Keratinocyte (primary cell): ENCODE results near the gene NEFH. TPM values are rescaled to one million over a fixed set of nuclear protein-coding genes. Genes with fewer than 3 reads are reported as not detected.

Experiments
- DNase-seq: peaks from one replicate; pipeline ENCODE4 v3.0.0-alpha.2; 2011; ENCODE audit warnings: low read depth, missing footprints, low spot score
- FAIRE-seq: peaks from 2 replicates; lab custom pipeline; 2011; peaks lifted over from hg19 to GRCh38; lab: Jason Lieb, UNC
- H2AFZ ChIP-seq: 2 replicates; pipeline ENCODE4 v1.6.0; 2012; ENCODE audit warnings: low read length, control low read depth, inconsistent platforms; ENCODE audit not compliant: control insufficient read depth
- H3K27ac ChIP-seq: 2 replicates; pipeline ENCODE4 v1.5.1; 2011; ENCODE audit warnings: low read length; ENCODE audit not compliant: control insufficient read depth, insufficient read depth
- H3K27me3 ChIP-seq: 3 replicates; pipeline ENCODE4 v1.6.0; 2011; ENCODE audit warnings: low read length; ENCODE audit not compliant: control insufficient read depth, insufficient read depth; ENCODE audit errors: extremely low read depth
- H3K36me3 ChIP-seq, 2 experiments: 2 replicates in 1 of 2; 3 replicates in 1 of 2; pipeline ENCODE4 v1.5.1; 2011; ENCODE audit warnings: low read length in 2 of 2, mild to moderate bottlenecking in 1 of 2; ENCODE audit not compliant: control insufficient read depth in 2 of 2, insufficient read depth in 2 of 2; ENCODE audit errors: extremely low read depth in 1 of 2
- H3K4me1 ChIP-seq: 3 replicates; pipeline ENCODE4 v1.5.1; 2011; ENCODE audit warnings: low read length; ENCODE audit not compliant: control insufficient read depth, insufficient read depth; ENCODE audit errors: extremely low read depth
- H3K4me2 ChIP-seq: 3 replicates; pipeline ENCODE4 v1.6.0; 2011; ENCODE audit warnings: low read depth, low read length; ENCODE audit not compliant: control insufficient read depth, insufficient read depth; ENCODE audit errors: extremely low read depth
- H3K4me3 ChIP-seq, 3 experiments: fragments of 200-600 bp in 1 of 3; sonication (generic) in 1 of 3; 2 replicates in 2 of 3; 3 replicates in 1 of 3; pipeline ENCODE4 v1.5.1; 2011 to 2016; ENCODE audit warnings: low read length in 3 of 3, mild to moderate bottlenecking in 3 of 3, control low read depth in 2 of 3, inconsistent platforms in 1 of 3, low read depth in 1 of 3, mixed read lengths in 1 of 3, mixed run types in 1 of 3, moderate library complexity in 1 of 3; ENCODE audit not compliant: control insufficient read depth in 2 of 3, insufficient read depth in 2 of 3; ENCODE audit errors: extremely low read depth in 1 of 3
- H3K79me2 ChIP-seq: 2 replicates; pipeline ENCODE4 v1.6.0; 2012; ENCODE audit warnings: low read length; ENCODE audit not compliant: control insufficient read depth, insufficient read depth
- H3K9ac ChIP-seq: 3 replicates; pipeline ENCODE4 v1.6.0; 2011; ENCODE audit warnings: low read length; ENCODE audit not compliant: control insufficient read depth, insufficient read depth; ENCODE audit errors: extremely low read depth
- H3K9me1 ChIP-seq: 3 replicates; pipeline ENCODE4 v1.6.0; 2011; ENCODE audit warnings: low read length; ENCODE audit not compliant: control insufficient read depth, insufficient read depth; ENCODE audit errors: extremely low read depth
- H3K9me3 ChIP-seq: 2 replicates; pipeline ENCODE4 v1.5.1; 2012; ENCODE audit warnings: low read depth, low read length; ENCODE audit not compliant: control insufficient read depth
- H4K20me1 ChIP-seq: 3 replicates; pipeline ENCODE4 v1.6.0; 2011; ENCODE audit warnings: low read length; ENCODE audit not compliant: control insufficient read depth, insufficient read depth; ENCODE audit errors: extremely low read depth
- CTCF ChIP-seq, 3 experiments: IDR thresholded peaks in 1 of 3; conservative IDR thresholded peaks in 1 of 3; optimal IDR thresholded peaks in 1 of 3; 2 replicates in 2 of 3; 3 replicates in 1 of 3; pipeline versions ENCODE3 to v1.5.1; 2011; ENCODE audit warnings: low read length in 3 of 3, mild to moderate bottlenecking in 3 of 3, moderate library complexity in 2 of 3, control low read depth in 1 of 3, inconsistent platforms in 1 of 3; ENCODE audit not compliant: insufficient read depth in 2 of 3; ENCODE audit errors: extremely low read depth in 1 of 3
- EZH2 ChIP-seq: IDR thresholded peaks from one replicate; pipeline ENCODE4 v1.6.1; 2012; ENCODE audit warnings: inconsistent platforms, mild to moderate bottlenecking, low read length, moderate library complexity
- dilution Hi-C: fragments of 300-500 bp; cut with MboI; formaldehyde crosslinking; loops from one replicate; pipeline ENCODE4 v1.7.0; 2020; ENCODE audit warnings: low sequenced_read_pairs; ENCODE audit not compliant: extremely low pct_ligation_motif_present
- polyA plus RNA-seq, 5 experiments: library from polyadenylated mRNA; depleted of rRNA in 3 of 5; stranded (reverse) in 3 of 5; stranded (forward) in 1 of 5; unstranded in 1 of 5; fragments of >200 nt; gene quantifications; 1 replicate in 1 of 5; 2 replicates in 3 of 5; 3 replicates in 1 of 5; pipeline versions ENCODE4 v1.2.1 to v1.2.3, GENCODE V29; 2011 to 2012; ENCODE audit warnings: missing spikeins in 2 of 5, low read depth in 1 of 5, low replicate concordance in 1 of 5

NEFH gene
- polyA plus RNA-seq, 1 donor (not counting 4 experiments of a cell fraction or from before 2014, with no cell fraction given), result 0.07 TPM

GRCh38 chr22:29443861-29444792 is 35.9 kb upstream of the NEFH start:
- Histone ChIP-seq H3K79me2 (no peaks in the 10 kb centered on the region), H2AFZ (no peak overlapping the region), H3K4me3 (no peak overlapping the region), H3K27me3 (no peaks in the 10 kb centered on the region), H3K4me1 (no peaks in the 10 kb centered on the region), H3K27ac (no peak overlapping the region), H3K4me2 (no peak overlapping the region), H4K20me1 (no peaks in the 10 kb centered on the region), H3K9me1 (no peaks in the 10 kb centered on the region), H3K9ac (no peak overlapping the region), H3K36me3 (no peaks in the 10 kb centered on the region), H3K9me3 (no peaks in the 10 kb centered on the region)
- dilution Hi-C loops, result no loop called here
- no peak for TF ChIP-seq EZH2
- TF ChIP-seq CTCF (optimal IDR thresholded peaks at IDR 0.05 in 1 of 3, IDR thresholded peaks at IDR 0.05 in 1 of 3, conservative IDR thresholded peaks at IDR 0.05 in 1 of 3; ENCODE audit: extremely low read depth in 1 of 3, insufficient read depth in 2 of 3, low read length in 3 of 3), result no peak
- FAIRE-seq (no peak), DNase-seq (no peak)

GRCh38 chr22:29445508-29445907 is 34.5 kb upstream of the NEFH start:
- no peak for TF ChIP-seq EZH2
- TF ChIP-seq CTCF (optimal IDR thresholded peaks at IDR 0.05 in 1 of 3, IDR thresholded peaks at IDR 0.05 in 1 of 3, conservative IDR thresholded peaks at IDR 0.05 in 1 of 3; ENCODE audit: extremely low read depth in 1 of 3, insufficient read depth in 2 of 3, low read length in 3 of 3), result no peak
- H3K36me3 ChIP-seq, result no peaks in the 10 kb centered on the region
- dilution Hi-C loops, result no loop called here
- no peak overlapping the region for H3K27ac ChIP-seq
- H4K20me1 ChIP-seq, result no peaks in the 10 kb centered on the region
- H3K9ac ChIP-seq, result no peak overlapping the region
- no peaks in the 10 kb centered on the region for H3K4me1 ChIP-seq
- H3K9me3 ChIP-seq, result no peaks in the 10 kb centered on the region
- H3K4me2 ChIP-seq, result no peak overlapping the region
- no peaks in the 10 kb centered on the region for H3K9me1 ChIP-seq
- H2AFZ ChIP-seq, result no peak overlapping the region
- FAIRE-seq (no peak), DNase-seq (no peak)
- H3K4me3 ChIP-seq, result no peak overlapping the region
- no peaks in the 10 kb centered on the region for H3K27me3 ChIP-seq
- H3K79me2 ChIP-seq, result no peaks in the 10 kb centered on the region
